ENCODE results near the gene NAA10. TPM values are rescaled to one million over a fixed set of nuclear protein-coding genes. Genes with fewer than 3 reads are reported as not detected.

NAA10 gene
- total and polyA plus RNA-seq, 4 donors, result 33.1 to 146 (median 104) TPM

DNA sequence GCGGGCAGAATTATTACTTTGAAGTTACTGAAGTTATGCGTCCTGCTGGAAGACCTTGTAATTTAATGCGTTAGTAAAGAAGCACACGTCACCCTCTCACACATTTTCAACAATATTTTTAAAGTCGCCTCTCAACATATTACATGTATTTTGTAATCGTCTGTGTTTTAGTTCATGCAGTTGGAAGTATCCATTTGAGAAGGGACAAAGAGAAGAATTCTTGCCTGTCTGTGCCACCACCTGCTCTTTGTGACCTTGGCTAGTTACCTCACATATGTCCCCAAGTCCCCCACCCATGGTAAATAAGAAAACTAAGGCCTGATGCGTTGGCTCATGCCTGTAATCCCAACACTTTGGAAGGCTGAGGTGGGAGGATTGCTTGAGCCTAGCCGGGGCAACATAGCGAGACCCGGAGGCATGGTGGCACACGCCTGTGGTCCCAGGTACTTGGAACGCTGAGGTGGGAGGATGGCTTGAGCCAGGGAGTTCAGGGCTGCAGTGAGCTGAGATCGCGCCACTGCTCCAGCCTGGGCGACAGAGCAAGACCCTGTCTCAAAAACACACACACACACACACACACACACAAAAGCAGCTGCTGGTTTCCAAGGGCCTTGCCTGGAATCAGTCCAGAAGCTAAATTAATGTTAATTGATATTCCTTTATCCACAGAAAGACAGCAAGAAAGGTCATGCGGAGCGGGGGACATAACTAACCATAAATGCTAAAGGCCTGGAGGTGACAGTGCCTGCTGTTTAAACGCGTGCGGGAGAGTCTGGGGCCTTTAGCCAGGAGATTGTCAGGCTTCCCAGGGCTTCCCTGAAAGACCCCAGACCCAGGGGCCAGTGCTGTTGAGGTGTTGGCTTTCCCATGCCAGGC lies 38.5 kb upstream of the NAA10 start:
- peak overlapping the region; percentile 62 for H3K4me3 ChIP-seq
- WGBS, 2 donors, result 46 to 47% methylated on average over 20 of the region's 20 CpGs
- H3K9ac ChIP-seq (ENCODE audit: insufficient read depth in 1 of 2, low read length in 2 of 2), result peak overlapping the region; percentile 46 to 91
- H3K4me1 ChIP-seq (ENCODE audit: control insufficient read depth in 5 of 5, insufficient read depth in 5 of 5, low read length in 5 of 5), result peaks cover 0 to 29% (median 5%) of the 10 kb centered on the region in 5 donors
- H3K36me3 ChIP-seq (ENCODE audit: control insufficient read depth in 4 of 4, insufficient read depth in 4 of 4, low read length in 4 of 4), result peaks cover 0 to 6% (median 0%) of the 10 kb centered on the region in 4 donors
- peak overlapping the region; percentile 88 to 98 for H3K27ac ChIP-seq (ENCODE audit: low read depth in 1 of 2, low read length in 1 of 2)
- H3K9me3 ChIP-seq (ENCODE audit: control insufficient read depth in 4 of 4, insufficient read depth in 3 of 4, low read length in 3 of 4), result peaks cover 0 to 4% (median 0%) of the 10 kb centered on the region in 4 donors
- ATAC-seq (ENCODE audit: insufficient read depth, low FRiP score) (no peak), DNase-seq (peak in 2 of 3 donors; percentile 20 to 23)
- no peaks in the 10 kb centered on the region for H3K27me3 ChIP-seq (ENCODE audit: control insufficient read depth in 3 of 3, insufficient read depth in 3 of 3, low read length in 2 of 3)
- TF ChIP-seq CTCF (IDR thresholded peaks at IDR 0.05; ENCODE audit: control extremely low read depth, extremely low read depth), result no peak

DNA sequence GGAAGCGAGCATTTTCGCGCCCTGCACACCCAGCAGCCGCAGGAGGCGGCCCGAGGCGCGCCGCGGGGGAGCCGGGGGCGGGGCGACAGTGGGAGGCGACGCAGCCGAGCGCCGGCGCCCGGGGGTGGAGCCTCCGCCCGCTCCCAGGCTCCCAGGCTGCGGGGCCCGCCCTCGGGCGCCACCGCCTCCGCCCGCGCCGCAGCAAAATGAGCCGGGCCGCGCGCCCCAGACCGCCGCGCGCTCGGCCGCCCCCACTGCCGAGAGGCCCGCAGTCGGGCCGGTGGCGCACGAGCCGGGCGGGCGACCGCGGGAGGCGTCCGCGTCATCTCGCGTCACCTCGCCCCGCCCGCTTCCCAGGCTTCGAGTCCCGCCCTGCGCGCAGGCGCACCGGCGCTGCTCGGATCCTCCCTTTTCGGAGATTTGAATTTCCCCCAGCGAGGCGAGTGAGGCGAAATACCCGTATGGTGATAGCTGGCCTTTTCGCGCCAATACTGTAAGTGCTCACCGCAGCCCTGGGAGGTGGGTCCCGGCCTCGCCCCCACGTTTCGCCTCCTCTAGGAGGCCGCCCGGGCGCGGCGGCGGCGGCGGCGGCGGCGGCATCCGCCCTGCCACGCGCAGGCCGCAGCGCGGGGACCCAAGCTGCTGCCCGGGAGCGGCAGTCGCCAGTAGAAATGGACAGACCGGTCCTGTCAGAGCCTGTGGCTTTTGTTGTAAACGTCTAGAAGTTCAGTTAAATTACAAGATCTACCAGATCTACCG lies 37.7 kb upstream of the NAA10 start, which contains the start of gene TMEM187:
Gene TMEM187 (plus strand): TSS at position 387 of the 759 bp plus-strand sequence. CDS start 9,309 bp downstream, outside the sequence.
- peaks cover 0 to 37% (median 7%) of the 10 kb centered on the region in 5 donors for H3K4me1 ChIP-seq (ENCODE audit: control insufficient read depth in 5 of 5, insufficient read depth in 5 of 5, low read length in 5 of 5)
- DNase-seq, result peak; percentile 92 to 94 (median 92)
- ATAC-seq (ENCODE audit: insufficient read depth, low FRiP score), result peak; percentile 54
- H3K27ac ChIP-seq (ENCODE audit: low read depth in 1 of 2, low read length in 1 of 2), result peak within 1 kb of the TSS; percentile 88 to 98
- H3K9ac ChIP-seq (ENCODE audit: insufficient read depth in 1 of 2, low read length in 2 of 2), result peak within 1 kb of the TSS; percentile 95 to 99
- peaks cover 0 to 6% (median 0%) of the 10 kb centered on the region in 4 donors for H3K36me3 ChIP-seq (ENCODE audit: control insufficient read depth in 4 of 4, insufficient read depth in 4 of 4, low read length in 4 of 4)
- TF ChIP-seq CTCF (IDR thresholded peaks at IDR 0.05; ENCODE audit: control extremely low read depth, extremely low read depth), result no peak
- WGBS, 2 donors, result 0 to 8% methylated on average over 18 to 103 of the region's 103 CpGs
- peak within 1 kb of the TSS; percentile 85 for H3K4me3 ChIP-seq
- H3K27me3 ChIP-seq (ENCODE audit: control insufficient read depth in 3 of 3, insufficient read depth in 3 of 3, low read length in 2 of 3), result no peaks in the 10 kb centered on the region
- H3K9me3 ChIP-seq (ENCODE audit: control insufficient read depth in 4 of 4, insufficient read depth in 3 of 4, low read length in 3 of 4), result peaks cover 0 to 4% (median 0%) of the 10 kb centered on the region in 4 donors

DNA sequence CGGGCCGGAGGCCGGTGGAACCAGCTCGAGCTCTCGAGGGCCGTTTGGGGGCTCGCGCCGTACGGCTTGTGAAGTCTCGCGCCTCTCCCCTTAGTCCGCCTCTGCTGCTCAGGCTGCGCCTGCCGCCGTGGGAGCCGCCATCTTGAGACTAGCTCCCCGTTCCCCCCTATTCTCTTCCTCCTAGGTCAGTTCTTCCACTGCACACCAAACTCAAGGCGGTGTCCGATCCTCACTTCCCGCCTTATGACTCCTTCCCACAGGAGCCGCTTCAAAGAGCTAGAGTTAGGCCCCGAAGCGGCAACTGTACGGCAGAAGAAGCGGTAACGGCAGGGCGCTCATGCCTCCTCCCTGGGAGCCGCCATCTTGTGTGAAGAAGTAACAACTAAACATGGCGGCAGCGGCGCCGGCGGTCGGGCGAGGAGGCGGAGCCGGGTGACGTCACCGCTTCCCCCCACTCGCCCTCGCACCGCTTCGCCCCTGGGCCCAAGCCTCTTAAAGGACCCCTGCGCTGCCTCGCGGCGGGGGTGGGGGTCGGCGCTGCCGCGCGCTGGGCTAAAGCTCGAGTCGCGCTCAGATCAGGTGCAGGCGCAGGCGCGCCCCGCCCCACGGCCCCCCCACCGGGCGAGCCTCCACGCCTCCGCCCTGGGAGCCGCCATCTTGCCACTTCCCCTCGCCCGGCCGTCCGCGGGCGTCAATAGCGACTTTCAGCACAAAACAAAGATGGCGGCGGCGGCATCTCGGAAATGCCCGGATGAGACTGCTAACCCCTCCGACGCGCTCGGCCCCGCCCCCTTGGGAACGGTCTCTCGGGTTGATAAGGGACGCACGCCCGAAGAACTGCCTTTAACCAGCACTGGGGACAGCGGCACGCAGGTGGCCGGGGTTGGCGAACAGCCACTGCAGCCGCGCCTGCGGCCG lies 36.9 kb upstream of the NAA10 start, which contains the start of gene HCFC1:
Gene HCFC1 (minus strand): TSS at position 369 of the 918 bp plus-strand sequence. CDS start 978 bp downstream, outside the sequence.
- peak within 1 kb of the TSS; percentile 85 for H3K4me3 ChIP-seq
- H3K4me1 ChIP-seq (ENCODE audit: control insufficient read depth in 5 of 5, insufficient read depth in 5 of 5, low read length in 5 of 5), result peaks cover 0 to 45% (median 10%) of the 10 kb centered on the region in 5 donors
- ATAC-seq (ENCODE audit: insufficient read depth, low FRiP score) (peak; percentile 74), DNase-seq (peak; percentile 96 to 97 (median 96))
- peak within 1 kb of the TSS; percentile 95 to 99 for H3K9ac ChIP-seq (ENCODE audit: insufficient read depth in 1 of 2, low read length in 2 of 2)
- peaks cover 0 to 6% (median 0%) of the 10 kb centered on the region in 4 donors for H3K36me3 ChIP-seq (ENCODE audit: control insufficient read depth in 4 of 4, insufficient read depth in 4 of 4, low read length in 4 of 4)
- no peaks in the 10 kb centered on the region for H3K27me3 ChIP-seq (ENCODE audit: control insufficient read depth in 3 of 3, insufficient read depth in 3 of 3, low read length in 2 of 3)
- peaks cover 0 to 4% (median 0%) of the 10 kb centered on the region in 4 donors for H3K9me3 ChIP-seq (ENCODE audit: control insufficient read depth in 4 of 4, insufficient read depth in 3 of 4, low read length in 3 of 4)
- peak within 1 kb of the TSS; percentile 88 to 98 for H3K27ac ChIP-seq (ENCODE audit: low read depth in 1 of 2, low read length in 1 of 2)
- TF ChIP-seq CTCF (IDR thresholded peaks at IDR 0.05; ENCODE audit: control extremely low read depth, extremely low read depth), result no peak
- WGBS, 2 donors, result 1 to 6% methylated on average over 32 to 96 of the region's 96 CpGs

All from lung (tissue), 12 donors.